ENCODE measurements around the gene CD81.
"Not testable (repeated sequence)": the region's sequence is repeated elsewhere in the genome, so short reads cannot be mapped to it uniquely, and the experiment has no call there.

- not testable (repeated sequence) for TF ChIP-seq EZH2 (IDR thresholded peaks at IDR 0.05; ENCODE audit: insufficient read depth, poor library complexity, severe bottlenecking); EZH2phosphoT487 (IDR thresholded peaks at IDR 0.05; ENCODE audit: insufficient read depth, low read depth)
These were observed 43.5 kb upstream of the CD81 start for GRCh38 chr11:2333486-2334205.
